Activated CD4-positive, CD25-positive, alpha-beta regulatory T cell treated with anti-CD3 and anti-CD28 coated beads, Interleukin-2, amount 50 U/mL, for 24 hours (primary cell): Measurements from ENCODE around the gene ISG20L2.
"Not testable (repeated sequence)": the region's sequence is repeated elsewhere in the genome, so short reads cannot be mapped to it uniquely, and the experiment has no call there.

Source experiments
- ATAC-seq, 2 donors: fragments of 150-1000 bp; cut with Tn5 transposase; one replicate each; pipeline ENCODE4 v1.10.0; 2021; ENCODE audit warnings: mild to moderate bottlenecking in 1 of 2, moderate library complexity in 1 of 2

Gene ISG20L2

GRCh38 chr1:156728599-156729462, at the start of gene ISG20L2:
Gene ISG20L2 (minus strand): TSS chr1:156728766. CDS start chr1:156727652, 1,114 bp downstream.
- peak; percentile 94 to 95 for ATAC-seq

GRCh38 chr1:156777573-156777972, 49.0 kb upstream of the ISG20L2 start:
- ATAC-seq, result no peak

- ATAC-seq, result no peak
Observed at GRCh38 chr1:156776942-156777341, 48.4 kb upstream of the ISG20L2 start.

GRCh38 chr1:156775799-156776198, 47.2 kb upstream of the ISG20L2 start:
- ATAC-seq, result peak; percentile 24 to 32

- peak in 1 of 2 donors; percentile 52 for ATAC-seq
Observed at GRCh38 chr1:156773607-156774006, 45.0 kb upstream of the ISG20L2 start.

- ATAC-seq, result no peak
Observed at GRCh38 chr1:156772728-156773497, 44.3 kb upstream of the ISG20L2 start.

GRCh38 chr1:156772222-156772621, 43.7 kb upstream of the ISG20L2 start:
- ATAC-seq, result no peak

- no peak for ATAC-seq
Observed at GRCh38 chr1:156768610-156769295, 40.2 kb upstream of the ISG20L2 start.

GRCh38 chr1:156767879-156768604, 39.5 kb upstream of the ISG20L2 start:
- ATAC-seq, result peak; percentile 0

- peak; percentile 97 for ATAC-seq
Observed at GRCh38 chr1:156767101-156767878, 38.7 kb upstream of the ISG20L2 start, which contains the start of gene PRCC. Gene PRCC (plus strand): TSS chr1:156767535. CDS start chr1:156767772, 237 bp downstream.

- no peak for ATAC-seq
Observed at GRCh38 chr1:156766298-156767100, 37.9 kb upstream of the ISG20L2 start.

GRCh38 chr1:156765666-156766065, 37.1 kb upstream of the ISG20L2 start:
- ATAC-seq, result no peak

- not testable (repeated sequence) for ATAC-seq
Observed at GRCh38 chr1:156765136-156765535, 36.6 kb upstream of the ISG20L2 start.

GRCh38 chr1:156760796-156761104, 32.2 kb upstream of the ISG20L2 start:
- ATAC-seq, result no peak

- ATAC-seq, result no peak
Observed at GRCh38 chr1:156760092-156760795, 31.7 kb upstream of the ISG20L2 start.

- not testable (repeated sequence) for ATAC-seq
Observed at GRCh38 chr1:156757572-156758253, 29.1 kb upstream of the ISG20L2 start.

- ATAC-seq, result no peak
Observed at GRCh38 chr1:156756355-156756754, 27.8 kb upstream of the ISG20L2 start.

- no peak for ATAC-seq
Observed at GRCh38 chr1:156755527-156755950, 27.0 kb upstream of the ISG20L2 start.

GRCh38 chr1:156754219-156754618, 25.7 kb upstream of the ISG20L2 start:
- ATAC-seq, result no peak
